Liver (tissue), 9 donors: ENCODE measurements around the gene COL21A1. TPM values are rescaled to one million over a fixed set of nuclear protein-coding genes. Genes with fewer than 3 reads are reported as not detected.

Experiments used
- DNase-seq: peaks from one replicate; pipeline ENCODE4 v3.0.0-alpha.2; 2017; ENCODE audit warnings: low spot score
- H3K27ac ChIP-seq, 2 donors: one replicate each; pipeline ENCODE4 v1.7.0; 2013; ENCODE audit warnings: inconsistent platforms in 2 of 2, low read length in 2 of 2, control low read depth in 1 of 2, low read depth in 1 of 2, mild to moderate bottlenecking in 1 of 2
- H3K27me3 ChIP-seq, 4 donors: one replicate each; pipeline versions ENCODE4 v1.6.1 to v1.7.0; 2013; ENCODE audit warnings: low read length in 3 of 4, inconsistent platforms in 1 of 4, mild to moderate bottlenecking in 1 of 4, moderate library complexity in 1 of 4; ENCODE audit not compliant: control insufficient read depth in 4 of 4, insufficient read depth in 4 of 4
- H3K36me3 ChIP-seq, 4 donors: one replicate each; pipeline versions ENCODE4 v1.6.1 to v1.7.0; 2013; ENCODE audit warnings: low read length in 3 of 4, mild to moderate bottlenecking in 3 of 4, low read depth in 1 of 4, moderate library complexity in 1 of 4; ENCODE audit not compliant: control insufficient read depth in 4 of 4, insufficient read depth in 3 of 4
- H3K4me1 ChIP-seq, 4 donors: one replicate each; pipeline versions ENCODE4 v1.6.1 to v1.7.0; 2013; ENCODE audit warnings: low read length in 3 of 4, mild to moderate bottlenecking in 3 of 4, moderate library complexity in 1 of 4; ENCODE audit not compliant: control insufficient read depth in 4 of 4, insufficient read depth in 4 of 4
- H3K4me3 ChIP-seq, 3 donors: one replicate each; pipeline versions ENCODE4 v1.6.1 to v1.7.0; 2013; ENCODE audit warnings: low read length in 3 of 3, control low read depth in 1 of 3, low read depth in 1 of 3, mild to moderate bottlenecking in 1 of 3
- H3K9ac ChIP-seq, 2 donors: one replicate each; pipeline ENCODE4 v1.7.0; 2013; ENCODE audit warnings: low read length in 2 of 2, mild to moderate bottlenecking in 2 of 2, moderate library complexity in 2 of 2, control low read depth in 1 of 2, low read depth in 1 of 2
- H3K9me3 ChIP-seq, 4 donors: one replicate each; pipeline versions ENCODE4 v1.6.1 to v1.7.0; 2013; ENCODE audit warnings: low read length in 3 of 4; ENCODE audit not compliant: control insufficient read depth in 4 of 4
- ATF3 ChIP-seq: IDR thresholded peaks from 2 replicates; pipeline ENCODE4 v1.6.1; 2016; ENCODE audit warnings: antibody characterized with exemption
- EGR1 ChIP-seq, 2 donors: IDR thresholded peaks; 2 replicates each; pipeline ENCODE4 v1.6.1; 2016 to 2018; ENCODE audit warnings: antibody characterized with exemption in 2 of 2, low read depth in 2 of 2
- FOXA2 ChIP-seq: IDR thresholded peaks from 2 replicates; pipeline ENCODE4 v1.6.1; 2016; ENCODE audit warnings: antibody characterized with exemption
- HNF4A ChIP-seq, 2 donors: conservative IDR thresholded peaks; 2 replicates each; pipeline ENCODE4 v1.6.1; 2016; ENCODE audit warnings: antibody characterized with exemption in 2 of 2, mild to moderate bottlenecking in 2 of 2
- JUND ChIP-seq, 2 donors: IDR thresholded peaks; 2 replicates each; pipeline ENCODE4 v1.6.1; 2016; ENCODE audit warnings: antibody characterized with exemption in 2 of 2
- NR2F2 ChIP-seq: IDR thresholded peaks from 2 replicates; pipeline ENCODE4 v1.6.1; 2016; ENCODE audit warnings: antibody characterized with exemption
- RAD21 ChIP-seq, 2 donors: IDR thresholded peaks; 2 replicates each; pipeline ENCODE4 v1.6.1; 2016; ENCODE audit warnings: antibody characterized with exemption in 2 of 2, mild to moderate bottlenecking in 2 of 2
- REST ChIP-seq: IDR thresholded peaks from 2 replicates; pipeline ENCODE4 v1.6.1; 2016; ENCODE audit warnings: antibody characterized with exemption, mild to moderate bottlenecking
- SP1 ChIP-seq: IDR thresholded peaks from 2 replicates; pipeline ENCODE4 v1.6.1; 2018; ENCODE audit warnings: antibody characterized with exemption, mild to moderate bottlenecking
- TAF1 ChIP-seq: conservative IDR thresholded peaks from 2 replicates; pipeline ENCODE4 v1.6.1; 2016; ENCODE audit warnings: antibody characterized with exemption, mild to moderate bottlenecking
- YY1 ChIP-seq: IDR thresholded peaks from 2 replicates; pipeline ENCODE4 v1.6.1; 2016; ENCODE audit warnings: antibody characterized with exemption, mild to moderate bottlenecking
- WGBS: extraction: QIAGEN DNeasy Blood & Tissue Kit; methylation state at CpG from one replicate; pipeline ENCODE4 v1.1.7; 2013; 5-methylcytosine and 5-hydroxymethylcytosine counted together
- polyA plus RNA-seq, 2 donors: library from polyadenylated mRNA; stranded (reverse) in 1 of 2; unstranded in 1 of 2; fragments of 200-250 nt in 1 of 2; fragments of >200 nt in 1 of 2; fragmentation: Nextera tagmentation in 1 of 2; extraction: Ambion mirVana in 1 of 2; gene quantifications; one replicate each; pipeline versions ENCODE4 v1.2.1 to v1.2.3, GENCODE V29; 2013 to 2015
- total RNA-seq, 2 donors: library from RNA; depleted of rRNA; stranded (reverse); fragments of >200 nt; gene quantifications; one replicate each; pipeline ENCODE4 v1.2.3, GENCODE V29; 2014
- TF ChIP-seq, protein P1 (sequence below): fragments of 150-350 bp; IDR thresholded peaks from 2 replicates; pipeline ENCODE4 v1.5.1; 2017; ENCODE audit warnings: improper control_type of control experiment, low read depth, low read length; ENCODE audit not compliant: missing input control
- TF ChIP-seq, protein P2 (sequence below): IDR thresholded peaks from 2 replicates; pipeline ENCODE4 v1.6.1; 2016; ENCODE audit warnings: antibody characterized with exemption
- TF ChIP-seq, protein P3 (sequence below): IDR thresholded peaks from 2 replicates; pipeline ENCODE4 v1.6.1; 2016; ENCODE audit warnings: antibody characterized with exemption
- donor health status: healthy.
- donor health status: healthy.
- donor health status: healthy.
- donor health status: healthy.
- donor health status: healthy.

Gene COL21A1
- total and polyA plus RNA-seq, 4 donors = 0.48 to 1.3 (median 0.52) TPM

- H3K4me1 ChIP-seq = no peaks in the 10 kb centered on the region
- no peak overlapping the region for H3K9ac ChIP-seq
- no peak for DNase-seq
- no peaks in the 10 kb centered on the region for H3K27me3 ChIP-seq
- H3K9me3 ChIP-seq = no peaks in the 10 kb centered on the region
- no peak overlapping the region for H3K4me3 ChIP-seq
- no peak overlapping the region for H3K27ac ChIP-seq
- no peaks in the 10 kb centered on the region for H3K36me3 ChIP-seq
- 58% methylated on average over 1 of the region's 1 CpG for WGBS
- TF ChIP-seq SP1 (no peak), TAF1 (no peak), JUND (IDR thresholded peaks at IDR 0.05) (no peak), YY1 (no peak), NR2F2 (no peak), RAD21 (IDR thresholded peaks at IDR 0.05) (peak; percentile 93 to 96), ATF3 (no peak), HNF4A (conservative IDR thresholded peaks at IDR 0.05) (no peak), REST (no peak), FOXA2 (no peak), EGR1 (IDR thresholded peaks at IDR 0.05; ENCODE audit: low read depth in 2 of 2) (no peak)
- TF ChIP-seq, protein P1, sequence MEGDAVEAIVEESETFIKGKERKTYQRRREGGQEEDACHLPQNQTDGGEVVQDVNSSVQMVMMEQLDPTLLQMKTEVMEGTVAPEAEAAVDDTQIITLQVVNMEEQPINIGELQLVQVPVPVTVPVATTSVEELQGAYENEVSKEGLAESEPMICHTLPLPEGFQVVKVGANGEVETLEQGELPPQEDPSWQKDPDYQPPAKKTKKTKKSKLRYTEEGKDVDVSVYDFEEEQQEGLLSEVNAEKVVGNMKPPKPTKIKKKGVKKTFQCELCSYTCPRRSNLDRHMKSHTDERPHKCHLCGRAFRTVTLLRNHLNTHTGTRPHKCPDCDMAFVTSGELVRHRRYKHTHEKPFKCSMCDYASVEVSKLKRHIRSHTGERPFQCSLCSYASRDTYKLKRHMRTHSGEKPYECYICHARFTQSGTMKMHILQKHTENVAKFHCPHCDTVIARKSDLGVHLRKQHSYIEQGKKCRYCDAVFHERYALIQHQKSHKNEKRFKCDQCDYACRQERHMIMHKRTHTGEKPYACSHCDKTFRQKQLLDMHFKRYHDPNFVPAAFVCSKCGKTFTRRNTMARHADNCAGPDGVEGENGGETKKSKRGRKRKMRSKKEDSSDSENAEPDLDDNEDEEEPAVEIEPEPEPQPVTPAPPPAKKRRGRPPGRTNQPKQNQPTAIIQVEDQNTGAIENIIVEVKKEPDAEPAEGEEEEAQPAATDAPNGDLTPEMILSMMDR = peak; percentile 62
- TF ChIP-seq, protein P2, sequence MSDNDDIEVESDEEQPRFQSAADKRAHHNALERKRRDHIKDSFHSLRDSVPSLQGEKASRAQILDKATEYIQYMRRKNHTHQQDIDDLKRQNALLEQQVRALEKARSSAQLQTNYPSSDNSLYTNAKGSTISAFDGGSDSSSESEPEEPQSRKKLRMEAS = no peak
- TF ChIP-seq, protein P3, sequence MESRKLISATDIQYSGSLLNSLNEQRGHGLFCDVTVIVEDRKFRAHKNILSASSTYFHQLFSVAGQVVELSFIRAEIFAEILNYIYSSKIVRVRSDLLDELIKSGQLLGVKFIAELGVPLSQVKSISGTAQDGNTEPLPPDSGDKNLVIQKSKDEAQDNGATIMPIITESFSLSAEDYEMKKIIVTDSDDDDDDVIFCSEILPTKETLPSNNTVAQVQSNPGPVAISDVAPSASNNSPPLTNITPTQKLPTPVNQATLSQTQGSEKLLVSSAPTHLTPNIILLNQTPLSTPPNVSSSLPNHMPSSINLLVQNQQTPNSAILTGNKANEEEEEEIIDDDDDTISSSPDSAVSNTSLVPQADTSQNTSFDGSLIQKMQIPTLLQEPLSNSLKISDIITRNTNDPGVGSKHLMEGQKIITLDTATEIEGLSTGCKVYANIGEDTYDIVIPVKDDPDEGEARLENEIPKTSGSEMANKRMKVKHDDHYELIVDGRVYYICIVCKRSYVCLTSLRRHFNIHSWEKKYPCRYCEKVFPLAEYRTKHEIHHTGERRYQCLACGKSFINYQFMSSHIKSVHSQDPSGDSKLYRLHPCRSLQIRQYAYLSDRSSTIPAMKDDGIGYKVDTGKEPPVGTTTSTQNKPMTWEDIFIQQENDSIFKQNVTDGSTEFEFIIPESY = no peak
Observed at GRCh38 chr6:56292505-56293181, 45.3 kb upstream of the COL21A1 start.

- H3K36me3 ChIP-seq = no peaks in the 10 kb centered on the region
- no peak overlapping the region for H3K4me3 ChIP-seq
- H3K4me1 ChIP-seq = no peaks in the 10 kb centered on the region
- H3K9ac ChIP-seq = no peak overlapping the region
- TF ChIP-seq REST (no peak), NR2F2 (no peak), TAF1 (no peak), JUND (IDR thresholded peaks at IDR 0.05) (no peak)
- H3K27ac ChIP-seq = no peak overlapping the region
- H3K9me3 ChIP-seq = no peaks in the 10 kb centered on the region
- no peaks in the 10 kb centered on the region for H3K27me3 ChIP-seq
- 61% methylated on average over 7 of the region's 7 CpGs for WGBS
- DNase-seq = no peak
Observed at GRCh38 chr6:56291302-56291917, 44.0 kb upstream of the COL21A1 start.
